Ovary (tissue), 9 donors: ENCODE results near the gene EXOC6B. TPM values are rescaled to one million over a fixed set of nuclear protein-coding genes. Genes with fewer than 3 reads are reported as not detected.

Experiments
- DNase-seq, 5 donors: peaks; one replicate each; pipeline ENCODE4 v3.0.0-alpha.2; 2019 to 2020
- H3K27ac ChIP-seq, 2 donors: fragments of 200-600 bp; one replicate each; pipeline versions ENCODE4 v1.5.1 to v1.8.0; 2019 to 2022
- H3K27me3 ChIP-seq: fragments of 200-600 bp; one replicate; pipeline ENCODE4 v1.8.0; 2022
- H3K36me3 ChIP-seq: fragments of 200-600 bp; sonication (generic); one replicate; pipeline ENCODE4 v1.5.1; 2019
- H3K4me1 ChIP-seq: one replicate; pipeline ENCODE4 v1.8.1; 2013; ENCODE audit warnings: mild to moderate bottlenecking, moderate library complexity; ENCODE audit not compliant: insufficient read depth
- H3K4me3 ChIP-seq: fragments of 200-600 bp; sonication (generic); one replicate; pipeline ENCODE4 v1.5.1; 2017
- H3K9me3 ChIP-seq, 2 donors: fragments of 200-600 bp in 1 of 2; sonication (generic) in 1 of 2; one replicate each; pipeline versions ENCODE4 v1.5.1 to v1.8.1; 2013 to 2019; ENCODE audit warnings: mild to moderate bottlenecking in 1 of 2, moderate library complexity in 1 of 2
- EP300 ChIP-seq: sonication (generic); formaldehyde crosslinking; IDR thresholded peaks from one replicate; pipeline ENCODE4 v1.6.1; 2017; ENCODE audit warnings: antibody characterized with exemption
- POLR2A ChIP-seq: fragments of 450-650 bp; IDR thresholded peaks from one replicate; pipeline ENCODE4 v1.6.1; 2017; ENCODE audit warnings: antibody characterized with exemption, mild to moderate bottlenecking, moderate library complexity
- WGBS, 3 donors: extraction: QIAGEN DNeasy Blood & Tissue Kit in 1 of 3; methylation state at CpG; one replicate each; pipeline versions ENCODE4 v1.1.5 to v1.1.7; 2013 to 2017; 5-methylcytosine and 5-hydroxymethylcytosine counted together
- intact Hi-C, 4 donors: fragments of 100-400 bp; cut with DNase I; formaldehyde crosslinking; loops; one replicate each; pipeline versions ENCODE4 v1.11.0 to v1.15.1; 2022 to 2023
- polyA plus RNA-seq, 2 donors: library from polyadenylated mRNA; stranded (reverse); fragments of 200-250 nt in 1 of 2; fragments of 350-450 nt in 1 of 2; fragmentation: Illumina TruSeq in 1 of 2; extraction: RNeasy Lipid Tissue Mini Kit (QIAGEN cat#74804) in 1 of 2; gene quantifications; one replicate each; pipeline ENCODE4 v1.2.3, GENCODE V29; 2013 to 2014
- total RNA-seq, 7 donors: library from RNA; depleted of rRNA in 2 of 7; stranded (reverse); fragments of >200 nt in 2 of 7; fragmentation: NEBNext Ultra II Directional in 3 of 7; extraction: Animal tissue kit (Norgen Biotek cat#: 25700) in 3 of 7; gene quantifications; one replicate each; pipeline versions ENCODE4 v1.1.0 to v1.2.4, GENCODE V29; 2016 to 2023
- TF ChIP-seq, protein P1 (sequence below), 3 donors: fragments of 450-650 bp in 2 of 3; fragments of 200-600 bp in 1 of 3; IDR thresholded peaks; one replicate each; pipeline versions ENCODE4 v1.5.1 to v1.8.0; 2016 to 2022; ENCODE audit warnings: antibody characterized with exemption in 3 of 3, mild to moderate bottlenecking in 1 of 3
- donor health status: DM: no; HTN: no; CAD: no; lungs with moderate emphysema.
- donor health status: DM: no; HTN: no; CAD: no.
- donor health status: Bipolar disorder and iron deficiency.
- donor health status: DM: yes; HTN: yes; CAD: no.
- donor health status: DM: no; HTN: no; CAD: no.
- donor health status: DM: yes; HTN: yes; CAD: no.

Gene EXOC6B
- total and polyA plus RNA-seq, 9 donors = 11.9 to 84.9 (median 57.8) TPM

DNA sequence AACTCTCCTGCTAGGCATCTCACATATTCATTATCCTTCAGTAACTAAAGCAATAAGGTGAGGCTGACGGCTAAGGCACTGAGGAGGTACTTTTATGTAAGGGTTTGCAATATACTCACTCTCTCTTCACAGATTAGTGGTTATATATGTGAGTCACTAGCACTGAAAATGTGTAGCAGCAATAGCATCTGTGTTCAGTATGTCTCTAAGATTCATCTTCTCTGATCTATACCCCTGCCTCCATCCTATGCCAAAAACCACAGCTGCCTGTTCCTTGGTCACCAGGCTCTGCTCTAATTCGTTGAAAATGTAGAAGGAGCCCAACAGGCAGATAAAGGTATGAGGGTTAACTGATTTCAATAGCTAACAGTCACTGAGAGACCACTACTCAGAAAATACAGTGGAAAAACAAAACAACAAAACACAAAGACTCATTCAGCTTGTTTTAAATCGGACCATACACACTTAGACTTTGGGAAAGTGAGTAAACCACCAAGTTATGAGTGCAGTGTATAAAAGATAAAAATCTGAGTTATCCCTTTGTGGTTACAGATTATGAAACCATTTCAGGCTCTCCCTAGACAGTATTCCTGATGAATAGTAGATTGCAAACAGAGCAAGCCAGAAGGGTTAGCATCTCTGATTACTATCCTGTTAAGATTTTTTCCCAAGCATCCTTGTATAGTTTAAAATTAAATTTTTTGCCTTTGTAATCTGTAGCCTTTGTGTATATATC lies 602.8 kb downstream of the EXOC6B start:
- no peaks in the 10 kb centered on the region for H3K36me3 ChIP-seq
- no peak overlapping the region for H3K4me3 ChIP-seq
- H3K9me3 ChIP-seq = no peaks in the 10 kb centered on the region
- TF ChIP-seq, protein P1, sequence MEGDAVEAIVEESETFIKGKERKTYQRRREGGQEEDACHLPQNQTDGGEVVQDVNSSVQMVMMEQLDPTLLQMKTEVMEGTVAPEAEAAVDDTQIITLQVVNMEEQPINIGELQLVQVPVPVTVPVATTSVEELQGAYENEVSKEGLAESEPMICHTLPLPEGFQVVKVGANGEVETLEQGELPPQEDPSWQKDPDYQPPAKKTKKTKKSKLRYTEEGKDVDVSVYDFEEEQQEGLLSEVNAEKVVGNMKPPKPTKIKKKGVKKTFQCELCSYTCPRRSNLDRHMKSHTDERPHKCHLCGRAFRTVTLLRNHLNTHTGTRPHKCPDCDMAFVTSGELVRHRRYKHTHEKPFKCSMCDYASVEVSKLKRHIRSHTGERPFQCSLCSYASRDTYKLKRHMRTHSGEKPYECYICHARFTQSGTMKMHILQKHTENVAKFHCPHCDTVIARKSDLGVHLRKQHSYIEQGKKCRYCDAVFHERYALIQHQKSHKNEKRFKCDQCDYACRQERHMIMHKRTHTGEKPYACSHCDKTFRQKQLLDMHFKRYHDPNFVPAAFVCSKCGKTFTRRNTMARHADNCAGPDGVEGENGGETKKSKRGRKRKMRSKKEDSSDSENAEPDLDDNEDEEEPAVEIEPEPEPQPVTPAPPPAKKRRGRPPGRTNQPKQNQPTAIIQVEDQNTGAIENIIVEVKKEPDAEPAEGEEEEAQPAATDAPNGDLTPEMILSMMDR (IDR thresholded peaks at IDR 0.05) = no peak
- TF ChIP-seq EP300 = no peak
- TF ChIP-seq POLR2A = no peak
- no peak overlapping the region for H3K27ac ChIP-seq
- H3K4me1 ChIP-seq = no peaks in the 10 kb centered on the region
- WGBS, 3 donors = 67 to 78% (median 67%) methylated on average over 3 of the region's 3 CpGs
- intact Hi-C loops = no loop called here
- DNase-seq = no peak
- no peaks in the 10 kb centered on the region for H3K27me3 ChIP-seq

DNA sequence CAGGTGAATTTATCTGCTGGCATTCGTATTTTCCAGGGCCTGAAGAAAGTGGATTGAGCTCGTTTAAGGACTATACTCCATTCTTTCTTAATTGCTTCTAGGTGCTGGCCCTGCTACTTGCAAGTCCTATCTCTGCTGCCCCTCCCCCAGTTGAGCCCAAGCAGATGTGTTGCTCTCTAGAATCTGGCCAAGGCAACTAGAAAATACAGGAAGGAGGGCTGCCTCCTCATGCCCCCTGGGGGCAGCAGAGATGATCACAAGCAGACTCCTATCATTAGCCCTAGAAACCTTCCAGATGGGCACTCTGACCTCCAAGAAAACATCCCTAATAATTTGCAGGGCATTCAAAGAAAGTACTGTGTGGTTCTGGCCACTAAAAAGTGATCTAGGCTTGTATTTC lies 605.7 kb downstream of the EXOC6B start:
- Histone ChIP-seq H3K36me3 (no peaks in the 10 kb centered on the region), H3K4me1 (no peaks in the 10 kb centered on the region), H3K4me3 (no peak overlapping the region), H3K9me3 (no peaks in the 10 kb centered on the region), H3K27ac (no peak overlapping the region), H3K27me3 (no peaks in the 10 kb centered on the region)
- intact Hi-C loops = no loop called here
- DNase-seq = no peak
- TF ChIP-seq POLR2A (no peak), EP300 (no peak)
- TF ChIP-seq, protein P1 (IDR thresholded peaks at IDR 0.05) = no peak
- 60 to 71% (median 69%) methylated on average over 2 of the region's 2 CpGs for WGBS, 3 donors

DNA sequence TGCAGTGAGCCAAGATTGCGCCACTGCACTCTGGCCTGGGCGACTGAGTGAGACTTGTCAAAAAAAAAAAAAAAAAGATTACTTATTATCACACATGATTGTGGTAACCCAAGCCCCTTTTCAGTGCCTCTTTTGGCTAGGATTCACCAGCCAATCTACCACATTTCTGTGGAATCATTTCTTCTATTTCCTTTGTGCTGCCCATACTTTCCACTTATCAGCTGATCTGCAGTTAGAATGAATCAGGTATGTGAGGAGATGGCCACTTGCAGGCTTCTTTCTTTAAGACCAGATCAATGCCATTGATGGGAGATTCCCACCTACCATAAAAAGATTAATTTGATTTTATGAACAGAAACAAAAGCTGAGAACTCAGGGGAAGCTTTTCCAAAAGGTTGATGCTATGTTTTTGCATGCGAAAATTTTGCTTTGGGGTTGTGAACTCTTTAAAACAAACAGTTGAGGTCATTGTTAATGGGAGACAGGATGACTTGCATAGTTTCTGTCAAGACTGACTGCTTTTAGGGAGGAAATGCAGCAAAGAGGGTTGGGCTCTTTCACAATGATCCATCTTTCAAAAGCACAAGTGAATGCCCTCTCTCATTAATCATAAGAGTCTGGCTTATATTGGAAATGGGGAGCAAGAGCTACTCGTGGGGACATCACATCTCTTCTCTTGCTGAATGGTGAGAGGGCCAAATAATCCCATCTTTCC lies 611.2 kb downstream of the EXOC6B start:
- H3K36me3 ChIP-seq = no peaks in the 10 kb centered on the region
- H3K27me3 ChIP-seq = no peaks in the 10 kb centered on the region
- intact Hi-C loops = no loop called here
- no peak overlapping the region for H3K27ac ChIP-seq
- no peak overlapping the region for H3K4me3 ChIP-seq
- TF ChIP-seq, protein P1 (IDR thresholded peaks at IDR 0.05) = no peak
- TF ChIP-seq EP300 (no peak), POLR2A (no peak)
- no peaks in the 10 kb centered on the region for H3K9me3 ChIP-seq
- 71 to 76% (median 75%) methylated on average over 4 of the region's 4 CpGs for WGBS, 3 donors
- DNase-seq = no peak
- H3K4me1 ChIP-seq = peaks cover 2% of the 10 kb centered on the region

DNA sequence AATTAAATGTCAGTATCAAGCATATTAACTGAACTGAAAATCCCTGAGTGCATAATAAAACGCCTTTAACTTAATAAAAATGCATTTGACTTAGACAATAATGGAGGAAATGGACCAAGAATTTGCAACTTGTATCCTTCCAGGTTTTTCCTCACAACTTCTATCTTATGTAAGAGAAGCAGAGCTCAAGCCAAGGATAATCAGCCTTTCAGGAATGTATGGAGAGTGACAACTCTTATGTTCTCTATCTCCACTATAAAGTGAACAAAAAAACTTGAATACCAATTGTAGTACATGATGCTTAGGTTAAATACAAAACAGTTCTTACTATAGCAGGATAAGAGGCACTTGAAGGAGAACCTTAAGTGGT lies 613.4 kb downstream of the EXOC6B start:
- no peak for DNase-seq
- Histone ChIP-seq H3K4me1 (peaks cover 3% of the 10 kb centered on the region), H3K36me3 (no peaks in the 10 kb centered on the region), H3K9me3 (no peaks in the 10 kb centered on the region), H3K4me3 (no peak overlapping the region), H3K27ac (no peak overlapping the region), H3K27me3 (no peaks in the 10 kb centered on the region)
- intact Hi-C loops = no loop called here
- TF ChIP-seq, protein P1 (IDR thresholded peaks at IDR 0.05) = no peak
- TF ChIP-seq EP300 (no peak), POLR2A (no peak)
- WGBS, 3 donors = 88 to 97% (median 94%) methylated on average over 1 of the region's 1 CpG
